Body of pancreas (tissue), 4 donors: ENCODE data around the gene CKS1B. TPM values are rescaled to one million over a fixed set of nuclear protein-coding genes. Genes with fewer than 3 reads are reported as not detected.
A peak's percentile ranks its signal among the peaks of the same experiment; 100 is the strongest.
"Not testable (repeated sequence)": the region's sequence is repeated elsewhere in the genome, so short reads cannot be mapped to it uniquely, and the experiment has no call there.

ENCODE experiments used
- ATAC-seq: fragments of 150-250 bp; one replicate; pipeline ENCODE4 v1.9.1; 2016
- DNase-seq, 4 donors: peaks; one replicate each; pipeline ENCODE4 v3.0.0-alpha.2; 2019
- H3K27ac ChIP-seq, 4 donors: fragments of 200-600 bp; sonication (generic); 1 replicate in 3 of 4; 2 replicates in 1 of 4; pipeline versions ENCODE4 v1.5.1 to v1.6.1; 2016 to 2019; ENCODE audit warnings: mild to moderate bottlenecking in 1 of 4, mixed read lengths in 1 of 4, moderate library complexity in 1 of 4
- H3K27me3 ChIP-seq, 2 donors: fragments of 200-600 bp; sonication (generic); one replicate each; pipeline ENCODE4 v1.6.0; 2016; ENCODE audit warnings: mild to moderate bottlenecking in 1 of 2
- H3K36me3 ChIP-seq, 2 donors: fragments of 200-600 bp; sonication (generic); replicated peaks in 1 of 2; 2 replicates each; pipeline ENCODE4 v1.5.1; 2016; ENCODE audit warnings: low read depth in 2 of 2; ENCODE audit not compliant: insufficient read depth in 1 of 2
- H3K4me1 ChIP-seq: fragments of 200-600 bp; sonication (generic); one replicate; pipeline ENCODE4 v1.6.0; 2016
- H3K4me3 ChIP-seq, 2 donors: fragments of 200-600 bp; sonication (generic); 1 replicate in 1 of 2; 2 replicates in 1 of 2; pipeline ENCODE4 v1.5.1; 2016 to 2019
- H3K9me3 ChIP-seq, 3 donors: fragments of 200-600 bp; sonication (generic); 1 replicate in 2 of 3; 2 replicates in 1 of 3; pipeline ENCODE4 v1.5.1; 2016
- POLR2A ChIP-seq, 3 donors: fragments of 450-650 bp; IDR thresholded peaks; one replicate each; pipeline ENCODE4 v1.6.1; 2016; ENCODE audit warnings: antibody characterized with exemption in 3 of 3, mild to moderate bottlenecking in 2 of 3
- WGBS, 2 donors: methylation state at CpG; one replicate each; pipeline ENCODE4 v1.1.5; 2017; 5-methylcytosine and 5-hydroxymethylcytosine counted together
- intact Hi-C: fragments of 100-400 bp; cut with DNase I; formaldehyde crosslinking; loops from one replicate; pipeline ENCODE4 v1.15.1; 2023
- total RNA-seq, 2 donors: library from RNA; depleted of rRNA; stranded (reverse); fragments of >200 nt; gene quantifications; one replicate each; pipeline ENCODE4 v1.1.0, GENCODE V29; 2016
- TF ChIP-seq, protein P1 (sequence below), 7 experiments: fragments of 450-650 bp in 4 of 7; fragments of 200-600 bp in 3 of 7; sonication (generic) in 3 of 7; IDR thresholded peaks; one replicate each; pipeline ENCODE4 v1.5.1; 2016 to 2019; ENCODE audit warnings: antibody characterized with exemption in 7 of 7

CKS1B gene
- total RNA-seq, 2 donors from 2014 or later = 15.6 to 29.0 TPM

DNA sequence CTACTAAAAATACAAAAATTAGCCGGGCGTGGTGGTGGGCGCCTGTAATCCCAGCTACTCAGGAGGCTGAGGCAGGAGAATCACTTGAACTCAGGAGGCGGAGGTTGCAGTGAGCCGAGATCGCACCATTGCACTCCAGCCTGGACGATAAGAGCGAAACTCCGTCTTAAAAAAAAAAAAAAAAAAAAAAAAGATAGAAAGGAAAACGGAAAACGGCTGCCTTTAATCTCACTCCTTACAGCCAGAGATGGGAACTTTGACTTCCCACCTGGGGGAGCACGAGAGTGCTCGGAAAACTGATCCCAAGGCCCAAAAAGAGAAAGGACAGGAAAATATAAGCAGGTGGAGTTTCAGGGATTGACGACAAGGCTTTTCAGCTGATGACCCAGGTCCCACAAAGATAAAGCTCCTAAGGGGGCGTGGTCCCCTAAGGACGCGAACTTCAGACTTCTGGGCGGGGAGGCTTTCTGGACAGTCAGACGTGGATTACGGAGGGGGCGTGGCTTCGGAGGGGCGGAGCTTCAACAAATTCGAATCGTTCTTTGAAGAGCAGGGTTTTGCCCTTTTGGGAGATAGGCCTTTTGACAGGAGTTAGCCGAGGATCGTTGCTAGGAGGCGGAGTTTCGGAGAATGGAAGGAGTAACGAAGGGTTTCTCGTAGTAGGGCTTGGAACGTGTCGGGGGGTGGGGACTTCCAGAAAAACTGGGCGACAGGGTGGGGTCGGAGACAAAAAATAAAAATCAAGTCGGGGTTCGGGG is 958 bp upstream of the CKS1B start:
- Histone ChIP-seq H3K27me3 (no peaks in the 10 kb centered on the region), H3K9me3 (no peaks in the 10 kb centered on the region), H3K36me3 (no peaks in the 10 kb centered on the region), H3K4me1 (peaks cover 53% of the 10 kb centered on the region), H3K27ac (peak overlapping the region; percentile 96 to 99 (median 98)), H3K4me3 (peak overlapping the region; percentile 15 to 67)
- WGBS, 2 donors = 1 to 2% methylated on average over 37 of the region's 37 CpGs
- intact Hi-C loops = no loop called here
- peak; percentile 98 to 99 (median 98) for DNase-seq
- ATAC-seq = peak; percentile 54
- TF ChIP-seq, protein P1, sequence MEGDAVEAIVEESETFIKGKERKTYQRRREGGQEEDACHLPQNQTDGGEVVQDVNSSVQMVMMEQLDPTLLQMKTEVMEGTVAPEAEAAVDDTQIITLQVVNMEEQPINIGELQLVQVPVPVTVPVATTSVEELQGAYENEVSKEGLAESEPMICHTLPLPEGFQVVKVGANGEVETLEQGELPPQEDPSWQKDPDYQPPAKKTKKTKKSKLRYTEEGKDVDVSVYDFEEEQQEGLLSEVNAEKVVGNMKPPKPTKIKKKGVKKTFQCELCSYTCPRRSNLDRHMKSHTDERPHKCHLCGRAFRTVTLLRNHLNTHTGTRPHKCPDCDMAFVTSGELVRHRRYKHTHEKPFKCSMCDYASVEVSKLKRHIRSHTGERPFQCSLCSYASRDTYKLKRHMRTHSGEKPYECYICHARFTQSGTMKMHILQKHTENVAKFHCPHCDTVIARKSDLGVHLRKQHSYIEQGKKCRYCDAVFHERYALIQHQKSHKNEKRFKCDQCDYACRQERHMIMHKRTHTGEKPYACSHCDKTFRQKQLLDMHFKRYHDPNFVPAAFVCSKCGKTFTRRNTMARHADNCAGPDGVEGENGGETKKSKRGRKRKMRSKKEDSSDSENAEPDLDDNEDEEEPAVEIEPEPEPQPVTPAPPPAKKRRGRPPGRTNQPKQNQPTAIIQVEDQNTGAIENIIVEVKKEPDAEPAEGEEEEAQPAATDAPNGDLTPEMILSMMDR (IDR thresholded peaks at IDR 0.05) = peak in 4 of 7 experiments; percentile 32 to 44 (median 40)
- peak in 2 of 3 donors; percentile 60 to 66 for TF ChIP-seq POLR2A (IDR thresholded peaks at IDR 0.05)

DNA sequence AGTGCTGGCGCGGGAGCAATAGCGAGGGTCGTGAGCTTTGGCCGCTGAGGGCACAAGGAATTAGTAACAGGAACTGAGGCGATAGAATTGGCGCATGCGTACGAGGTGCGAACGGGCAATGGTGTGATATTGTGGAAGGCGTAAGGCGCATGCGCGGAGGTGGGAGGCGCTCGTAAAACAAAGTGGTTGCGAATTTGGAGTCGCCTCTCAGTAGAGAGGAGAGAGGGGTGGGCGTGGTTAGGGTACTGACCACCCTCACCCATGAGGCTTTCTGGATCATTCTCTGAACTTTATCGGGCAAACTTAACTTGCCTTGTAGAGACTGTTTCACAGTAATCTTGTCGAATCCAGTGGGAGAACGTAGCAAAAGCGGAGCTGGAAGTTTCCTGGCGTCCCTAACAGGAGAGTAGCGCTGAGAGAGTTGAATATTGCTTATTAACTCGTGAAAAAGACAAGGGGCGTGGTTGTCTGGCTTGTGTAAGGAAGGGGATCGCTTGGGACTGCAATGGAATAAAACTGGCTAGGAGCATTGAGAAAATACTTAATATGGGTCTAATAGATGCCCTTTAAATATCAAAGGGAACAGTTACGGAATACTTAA is 427 bp downstream of the CKS1B start:
- peaks cover 44% of the 10 kb centered on the region for H3K4me1 ChIP-seq
- peak overlapping the region; percentile 5 to 23 for H3K4me3 ChIP-seq
- peak overlapping the region; percentile 81 to 98 (median 96) for H3K27ac ChIP-seq
- DNase-seq = peak; percentile 94 to 96 (median 96)
- intact Hi-C loops = no loop called here
- H3K9me3 ChIP-seq = no peaks in the 10 kb centered on the region
- no peaks in the 10 kb centered on the region for H3K27me3 ChIP-seq
- peak; percentile 41 to 77 (median 60) for TF ChIP-seq POLR2A (IDR thresholded peaks at IDR 0.05)
- TF ChIP-seq, protein P1 (IDR thresholded peaks at IDR 0.05) = no peak
- WGBS, 2 donors = 0 to 1% methylated on average over 30 of the region's 30 CpGs
- H3K36me3 ChIP-seq = no peaks in the 10 kb centered on the region
- ATAC-seq = peak; percentile 63

DNA sequence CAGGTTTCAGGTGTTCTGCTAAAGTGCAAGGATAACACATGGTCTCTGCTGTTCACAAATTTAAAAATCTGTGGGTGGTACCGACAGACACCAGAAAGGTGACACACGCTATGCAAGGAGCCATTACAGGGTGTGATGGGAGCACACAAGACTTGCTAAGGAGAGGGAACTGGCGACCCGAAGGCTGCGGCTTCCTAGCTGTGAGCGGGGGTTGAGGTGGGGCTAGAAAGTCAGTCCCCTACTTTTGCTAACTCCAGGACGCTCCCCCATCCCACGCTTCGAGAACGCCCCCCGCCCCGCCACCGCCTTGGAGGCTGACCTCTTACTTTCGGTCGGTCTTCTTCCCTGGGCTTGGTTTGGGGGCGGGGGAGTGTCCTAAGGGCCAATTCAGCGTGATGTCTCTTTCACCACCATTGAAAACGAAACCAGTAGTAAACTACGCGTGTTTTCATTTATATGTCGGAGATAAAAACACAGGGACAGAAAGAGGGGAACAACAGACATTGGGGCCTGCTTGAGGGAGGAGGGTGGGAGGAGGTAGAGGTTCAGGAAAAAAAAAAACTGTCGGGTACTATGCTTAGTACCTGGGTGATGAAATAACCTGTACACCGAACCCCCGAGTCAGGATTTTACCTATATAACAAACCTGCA is 1.1 kb downstream of the CKS1B start:
- H3K4me3 ChIP-seq = peak overlapping the region; percentile 5 to 23
- H3K27me3 ChIP-seq = no peaks in the 10 kb centered on the region
- peak overlapping the region; percentile 81 to 98 (median 96) for H3K27ac ChIP-seq
- DNase-seq (peak; percentile 44 to 63 (median 54)), ATAC-seq (no peak)
- WGBS, 2 donors = 0% methylated on average over 17 to 24 of the region's 24 CpGs
- TF ChIP-seq POLR2A (IDR thresholded peaks at IDR 0.05) = no peak
- TF ChIP-seq, protein P1 (IDR thresholded peaks at IDR 0.05) = no peak
- intact Hi-C loops = no loop called here
- H3K9me3 ChIP-seq = no peaks in the 10 kb centered on the region
- no peaks in the 10 kb centered on the region for H3K36me3 ChIP-seq
- H3K4me1 ChIP-seq = peaks cover 38% of the 10 kb centered on the region

DNA sequence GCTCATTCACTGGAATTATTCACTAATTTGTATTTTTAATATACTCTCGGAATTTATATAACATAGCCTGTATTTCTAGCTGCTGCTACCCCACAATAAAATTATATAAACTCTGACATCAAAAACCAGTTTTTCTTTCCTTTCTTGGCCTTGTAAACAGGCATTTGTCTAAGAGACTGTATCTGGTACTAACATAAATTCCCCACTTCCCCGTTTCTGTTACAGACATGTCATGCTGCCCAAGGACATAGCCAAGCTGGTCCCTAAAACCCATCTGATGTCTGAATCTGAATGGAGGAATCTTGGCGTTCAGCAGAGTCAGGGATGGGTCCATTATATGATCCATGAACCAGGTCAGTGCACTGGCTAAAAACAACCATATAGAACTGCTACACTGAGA is 3.3 kb downstream of the CKS1B start:
- intact Hi-C loops, H3K36me3 ChIP-seq, H3K27me3 ChIP-seq, DNase-seq, H3K9me3 ChIP-seq, H3K4me3 ChIP-seq, H3K27ac ChIP-seq, ATAC-seq: not testable (repeated sequence)
- 42 to 58% methylated on average over 3 of the region's 3 CpGs for WGBS, 2 donors
- H3K4me1 ChIP-seq = peaks cover 21% of the 10 kb centered on the region

DNA sequence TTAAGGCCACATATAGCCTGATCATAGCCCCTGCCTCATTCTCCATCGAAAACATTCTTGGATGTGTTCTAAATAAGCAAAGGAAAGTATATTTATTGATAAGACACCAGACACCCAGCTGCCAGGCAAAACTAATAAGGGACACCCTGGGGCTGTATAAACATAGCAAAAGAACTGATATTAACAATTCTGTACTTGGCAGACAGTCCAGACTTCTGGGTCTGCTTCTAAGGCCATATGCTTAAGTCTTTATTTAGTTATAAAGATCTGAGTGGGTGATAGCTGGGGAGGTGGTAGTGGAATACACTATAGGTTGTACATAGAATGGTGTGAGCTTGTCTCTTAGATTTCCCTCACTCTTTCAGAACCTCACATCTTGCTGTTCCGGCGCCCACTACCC is 3.9 kb downstream of the CKS1B start:
- Histone ChIP-seq H3K27me3 (no peaks in the 10 kb centered on the region), H3K27ac (no peak overlapping the region), H3K4me3 (no peak overlapping the region), H3K36me3 (no peaks in the 10 kb centered on the region), H3K4me1 (peaks cover 17% of the 10 kb centered on the region), H3K9me3 (no peaks in the 10 kb centered on the region)
- DNase-seq (no peak), ATAC-seq (no peak)
- TF ChIP-seq, protein P1 (IDR thresholded peaks at IDR 0.05) = no peak
- no peak for TF ChIP-seq POLR2A (IDR thresholded peaks at IDR 0.05)
- WGBS, 2 donors = 91 to 94% methylated on average over 3 of the region's 3 CpGs
- intact Hi-C loops = no loop called here
